Pancreas (tissue), 10 donors: Measurements from ENCODE around the gene PPP3CA. TPM values are rescaled to one million over a fixed set of nuclear protein-coding genes. Genes with fewer than 3 reads are reported as not detected.
A peak's percentile ranks its signal among the peaks of the same experiment; 100 is the strongest.

Source experiments
- ATAC-seq, 4 donors: fragments of 200-7000 bp; cut with Tn5 transposase; one replicate each; pipeline versions ENCODE4 v1.8.0 to v1.9.1; 2020; ENCODE audit warnings: mild to moderate bottlenecking in 4 of 4, moderate library complexity in 4 of 4
- DNase-seq, 6 donors: peaks; one replicate each; pipeline ENCODE4 v3.0.0-alpha.2; 2020
- FAIRE-seq: peaks from 2 replicates; lab custom pipeline; 2012; peaks lifted over from hg19 to GRCh38; lab: Jason Lieb, UNC
- H3K27ac ChIP-seq, 4 donors: fragments of 200-600 bp; sonication (generic); 1 replicate in 3 of 4; 2 replicates in 1 of 4; pipeline versions ENCODE4 v1.5.0 to v1.8.0; 2020
- H3K27me3 ChIP-seq, 4 donors: fragments of 200-600 bp; one replicate each; pipeline ENCODE4 v1.8.0; 2021
- H3K36me3 ChIP-seq, 3 donors: fragments of 200-600 bp; sonication (generic) in 1 of 3; one replicate each; pipeline versions ENCODE4 v1.5.0 to v1.8.0; 2020 to 2021
- H3K4me1 ChIP-seq, 3 donors: fragments of 200-600 bp; one replicate each; pipeline ENCODE4 v1.8.0; 2021
- H3K4me3 ChIP-seq, 4 donors: fragments of 200-600 bp; sonication (generic) in 2 of 4; one replicate each; pipeline versions ENCODE4 v1.5.0 to v1.8.0; 2020 to 2021
- H3K9me3 ChIP-seq, 4 donors: fragments of 200-600 bp; one replicate each; pipeline ENCODE4 v1.8.0; 2021
- WGBS, 2 donors: extraction: QIAGEN DNeasy Blood & Tissue Kit; methylation state at CpG; one replicate each; pipeline ENCODE4 v1.1.7; 2013; 5-methylcytosine and 5-hydroxymethylcytosine counted together
- intact Hi-C, 3 donors: fragments of 100-400 bp; cut with DNase I; formaldehyde crosslinking; loops; one replicate each; pipeline versions ENCODE4 v1.11.1 to v1.14.2; 2022
- polyA plus RNA-seq, 2 donors: library from polyadenylated mRNA; stranded (reverse); fragments of 200-250 nt; gene quantifications; one replicate each; pipeline ENCODE4 v1.2.3, GENCODE V29; 2013
- total RNA-seq, 6 donors: library from RNA; stranded (reverse); fragmentation: NEBNext Ultra II Directional in 4 of 6; extraction: Animal tissue kit (Norgen Biotek cat#: 25700) in 4 of 6; gene quantifications; one replicate each; pipeline versions ENCODE4 v1.2.1 to v1.2.4, GENCODE V29; 2021 to 2023
- TF ChIP-seq, protein P1 (sequence below), 4 donors: fragments of 200-600 bp; sonication (generic) in 3 of 4; IDR thresholded peaks; one replicate each; pipeline versions ENCODE4 v1.5.0 to v1.8.0; 2021; ENCODE audit warnings: antibody characterized with exemption in 4 of 4
- donor health status: healthy with polysubstance abuse.
- donor health status: DM: no; HTN: no; CAD: no; lungs with moderate emphysema.
- donor health status: DM: no; HTN: no; CAD: no.
- donor health status: control.
- donor health status: control.
- donor health status: Bipolar disorder and iron deficiency.
- donor health status: DM: yes; HTN: yes; CAD: no.
- donor health status: DM: no; HTN: no; CAD: no.
- donor health status: DM: no; HTN: no; CAD: no.
- donor health status: DM: yes; HTN: yes; CAD: no.

PPP3CA gene
- total and polyA plus RNA-seq, 8 donors = 4.9 to 22.7 (median 10.3) TPM

DNA sequence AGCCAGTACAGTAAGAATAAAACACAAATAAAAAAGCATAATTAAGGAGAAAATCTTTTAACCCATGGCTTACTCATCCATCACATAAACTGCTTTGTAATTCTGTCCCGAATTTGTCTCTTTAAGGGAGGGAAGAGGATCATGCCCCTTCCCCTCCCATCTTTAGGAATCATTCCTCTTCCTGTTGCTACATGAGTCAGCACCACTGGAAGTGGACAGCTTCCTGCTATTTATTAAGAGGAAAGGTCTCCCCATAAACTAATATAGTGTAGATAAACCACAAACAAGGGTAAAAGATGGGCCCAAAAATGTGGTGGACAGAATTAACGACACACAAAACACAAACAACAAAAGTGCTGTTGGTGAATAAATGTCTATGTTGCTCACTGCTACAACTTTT lies 75.8 kb downstream of the PPP3CA start:
- H3K27me3 ChIP-seq = no peaks in the 10 kb centered on the region
- no peaks in the 10 kb centered on the region for H3K36me3 ChIP-seq
- intact Hi-C loops = no loop called here
- peaks cover 6 to 29% (median 16%) of the 10 kb centered on the region in 3 donors for H3K4me1 ChIP-seq
- peak in 1 of 4 donors; percentile 49 for ATAC-seq
- WGBS, 2 donors = 49 to 57% methylated on average over 2 of the region's 2 CpGs
- H3K4me3 ChIP-seq = no peak overlapping the region
- TF ChIP-seq, protein P1, sequence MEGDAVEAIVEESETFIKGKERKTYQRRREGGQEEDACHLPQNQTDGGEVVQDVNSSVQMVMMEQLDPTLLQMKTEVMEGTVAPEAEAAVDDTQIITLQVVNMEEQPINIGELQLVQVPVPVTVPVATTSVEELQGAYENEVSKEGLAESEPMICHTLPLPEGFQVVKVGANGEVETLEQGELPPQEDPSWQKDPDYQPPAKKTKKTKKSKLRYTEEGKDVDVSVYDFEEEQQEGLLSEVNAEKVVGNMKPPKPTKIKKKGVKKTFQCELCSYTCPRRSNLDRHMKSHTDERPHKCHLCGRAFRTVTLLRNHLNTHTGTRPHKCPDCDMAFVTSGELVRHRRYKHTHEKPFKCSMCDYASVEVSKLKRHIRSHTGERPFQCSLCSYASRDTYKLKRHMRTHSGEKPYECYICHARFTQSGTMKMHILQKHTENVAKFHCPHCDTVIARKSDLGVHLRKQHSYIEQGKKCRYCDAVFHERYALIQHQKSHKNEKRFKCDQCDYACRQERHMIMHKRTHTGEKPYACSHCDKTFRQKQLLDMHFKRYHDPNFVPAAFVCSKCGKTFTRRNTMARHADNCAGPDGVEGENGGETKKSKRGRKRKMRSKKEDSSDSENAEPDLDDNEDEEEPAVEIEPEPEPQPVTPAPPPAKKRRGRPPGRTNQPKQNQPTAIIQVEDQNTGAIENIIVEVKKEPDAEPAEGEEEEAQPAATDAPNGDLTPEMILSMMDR (IDR thresholded peaks at IDR 0.05) = no peak
- FAIRE-seq = no peak
- H3K9me3 ChIP-seq = no peaks in the 10 kb centered on the region
- DNase-seq = no peak
- no peak overlapping the region for H3K27ac ChIP-seq

DNA sequence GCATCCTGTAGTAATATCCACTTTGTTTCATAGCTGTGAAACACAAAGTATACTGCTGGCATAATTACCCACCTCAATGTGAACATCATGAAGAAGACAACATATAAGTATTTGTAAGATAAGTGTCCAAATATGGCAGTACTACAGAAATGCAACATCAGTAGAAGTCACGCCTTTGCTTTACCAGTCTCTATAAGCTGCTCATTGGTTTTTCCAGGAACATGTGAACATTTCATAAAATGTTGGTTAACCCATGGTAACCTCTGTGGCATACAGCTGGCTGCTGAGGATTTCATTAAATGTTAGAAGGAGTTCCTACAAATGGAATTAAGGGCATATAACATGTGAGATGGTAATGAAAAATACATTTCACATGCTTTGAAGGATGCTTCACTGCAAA lies 77.6 kb downstream of the PPP3CA start:
- no peaks in the 10 kb centered on the region for H3K27me3 ChIP-seq
- no peak for FAIRE-seq
- intact Hi-C loops = no loop called here
- H3K27ac ChIP-seq = no peak overlapping the region
- H3K36me3 ChIP-seq = no peaks in the 10 kb centered on the region
- WGBS, 2 donors = 97 to 100% methylated on average over 1 of the region's 1 CpG
- H3K9me3 ChIP-seq = no peaks in the 10 kb centered on the region
- H3K4me1 ChIP-seq = peaks cover 6 to 23% (median 10%) of the 10 kb centered on the region in 3 donors
- H3K4me3 ChIP-seq = no peak overlapping the region
- no peak for DNase-seq
- TF ChIP-seq, protein P1 (IDR thresholded peaks at IDR 0.05) = no peak
- ATAC-seq = no peak

DNA sequence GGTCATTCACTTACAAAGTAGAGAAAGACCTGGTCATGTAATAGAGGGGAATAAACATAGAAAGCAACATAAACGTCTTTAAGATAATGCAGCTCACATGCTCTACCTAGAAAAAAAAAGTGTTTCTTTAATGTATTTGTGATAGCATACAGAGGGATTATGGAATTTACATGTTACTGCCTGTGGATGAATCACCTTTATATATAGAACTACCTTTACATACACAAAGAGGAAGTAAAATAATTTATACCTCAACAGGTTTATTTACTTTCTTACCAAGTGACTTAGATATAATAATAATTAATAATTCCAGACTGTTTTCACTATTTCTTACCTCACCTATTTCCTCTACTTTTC lies 81.5 kb downstream of the PPP3CA start:
- no peak for ATAC-seq
- DNase-seq = no peak
- Histone ChIP-seq H3K4me3 (no peak overlapping the region), H3K27ac (no peak overlapping the region), H3K36me3 (no peaks in the 10 kb centered on the region), H3K4me1 (peaks cover 5 to 14% (median 10%) of the 10 kb centered on the region in 3 donors), H3K27me3 (no peaks in the 10 kb centered on the region), H3K9me3 (no peaks in the 10 kb centered on the region)
- no peak for FAIRE-seq
- WGBS, 2 donors = 33 to 38% methylated on average over 1 of the region's 1 CpG
- intact Hi-C loops = no loop called here
- TF ChIP-seq, protein P1 (IDR thresholded peaks at IDR 0.05) = no peak

DNA sequence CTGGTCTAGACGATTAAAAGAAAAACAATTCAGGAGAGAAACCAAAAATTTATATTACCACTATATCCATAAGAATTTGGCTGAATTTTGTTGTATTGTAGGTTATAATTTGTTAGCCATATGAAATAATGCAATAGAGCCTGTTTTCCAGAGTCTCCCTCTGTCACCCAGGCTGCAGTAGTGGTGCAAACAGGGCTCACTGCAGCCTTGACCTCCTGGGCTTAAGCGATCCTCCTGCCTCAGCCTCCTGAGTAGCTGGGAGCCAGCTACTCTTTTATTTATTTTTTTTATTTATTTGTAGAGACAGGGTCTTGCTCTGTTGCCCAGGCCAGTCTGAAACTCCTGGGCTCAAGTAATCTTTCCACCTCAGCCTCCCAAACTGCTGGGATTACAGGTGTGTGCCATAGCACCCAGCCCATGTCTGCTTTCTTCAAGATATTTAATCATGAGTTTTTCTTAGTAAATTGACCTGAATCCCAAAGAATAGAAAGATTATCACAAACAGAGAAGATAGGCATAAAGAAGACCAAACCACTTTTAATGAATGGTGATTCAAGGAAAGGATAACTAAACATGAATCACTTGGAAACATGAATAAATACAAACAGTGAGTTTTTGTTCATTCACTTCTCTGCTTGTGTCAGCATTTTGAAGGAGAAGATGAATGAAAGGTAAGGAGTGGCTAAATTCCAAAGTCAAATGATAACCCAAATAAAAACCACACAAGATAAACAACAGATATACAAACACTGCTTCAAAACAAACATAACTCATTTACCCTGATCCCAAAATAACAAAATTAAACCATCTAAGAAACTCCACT lies 82.1 kb downstream of the PPP3CA start:
- Histone ChIP-seq H3K36me3 (no peaks in the 10 kb centered on the region), H3K4me1 (peaks cover 5 to 14% (median 10%) of the 10 kb centered on the region in 3 donors), H3K27me3 (no peaks in the 10 kb centered on the region), H3K4me3 (no peak overlapping the region), H3K9me3 (no peaks in the 10 kb centered on the region), H3K27ac (no peak overlapping the region)
- 60 to 61% methylated on average over 2 of the region's 2 CpGs for WGBS, 2 donors
- DNase-seq (no peak), FAIRE-seq (no peak), ATAC-seq (no peak)
- TF ChIP-seq, protein P1 (IDR thresholded peaks at IDR 0.05) = no peak
- intact Hi-C loops = no loop called here

DNA sequence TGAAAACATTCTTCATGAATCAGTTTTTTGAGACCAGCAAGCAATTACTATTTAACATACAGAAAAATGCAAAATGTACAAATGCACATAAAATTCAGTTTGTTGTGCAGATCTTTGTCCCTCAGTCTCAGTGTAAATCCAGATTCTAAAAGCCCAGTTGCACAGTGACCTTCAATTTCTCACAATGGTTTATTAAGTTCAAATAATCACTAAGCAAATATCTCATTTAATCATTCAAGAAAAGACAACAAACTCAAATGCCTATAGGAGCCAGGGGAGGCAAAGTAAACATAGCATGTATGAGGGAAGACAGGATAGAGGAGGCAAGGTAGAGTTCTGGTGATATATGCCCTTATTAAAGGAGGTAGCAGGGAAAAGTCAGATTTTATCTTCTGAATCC lies 82.8 kb downstream of the PPP3CA start:
- no peaks in the 10 kb centered on the region for H3K9me3 ChIP-seq
- FAIRE-seq = no peak
- peak in 1 of 4 donors; percentile 13 for ATAC-seq
- no peak for DNase-seq
- intact Hi-C loops = no loop called here
- no peaks in the 10 kb centered on the region for H3K27me3 ChIP-seq
- no peak overlapping the region for H3K4me3 ChIP-seq
- no peak overlapping the region for H3K27ac ChIP-seq
- no peaks in the 10 kb centered on the region for H3K36me3 ChIP-seq
- TF ChIP-seq, protein P1 (IDR thresholded peaks at IDR 0.05) = no peak
- peaks cover 5 to 14% (median 10%) of the 10 kb centered on the region in 3 donors for H3K4me1 ChIP-seq
